GM23338 (cell line): ENCODE measurements around the gene COPZ1. TPM values are rescaled to one million over a fixed set of nuclear protein-coding genes. Genes with fewer than 3 reads are reported as not detected.

Experiments used
- ATAC-seq: fragments of 200-7000 bp; cut with Tn5 transposase; 3 replicates; pipeline ENCODE4 v1.9.1; 2020
- DNase-seq: peaks from one replicate; pipeline ENCODE4 v3.0.0-alpha.2; 2015; ENCODE audit warnings: low spot score
- H2AFZ ChIP-seq: fragments of 200-600 bp; sonication (generic); 2 replicates; pipeline ENCODE4 v1.8.0; 2016; ENCODE audit warnings: antibody characterized with exemption, mild to moderate bottlenecking, moderate library complexity
- H3F3A ChIP-seq: fragments of 200-600 bp; sonication (generic); replicated peaks from 2 replicates; pipeline ENCODE4 v1.8.0; 2017; ENCODE audit warnings: antibody characterized with exemption, mixed run types, low read depth
- H3K27ac ChIP-seq: fragments of 200-600 bp; sonication (generic); 2 replicates; pipeline ENCODE4 v1.6.1; 2016; ENCODE audit warnings: low read depth
- H3K27me3 ChIP-seq: fragments of 200-600 bp; sonication (generic); 2 replicates; pipeline ENCODE4 v1.8.0; 2016; ENCODE audit warnings: mild to moderate bottlenecking, mixed run types, moderate library complexity; ENCODE audit not compliant: insufficient read depth
- H3K36me3 ChIP-seq: fragments of 200-600 bp; sonication (generic); 2 replicates; pipeline ENCODE4 v1.8.0; 2016; ENCODE audit warnings: mild to moderate bottlenecking; ENCODE audit not compliant: insufficient read depth
- H3K4me1 ChIP-seq: fragments of 200-600 bp; sonication (generic); 2 replicates; pipeline ENCODE4 v1.8.0; 2016; ENCODE audit warnings: mild to moderate bottlenecking, moderate library complexity; ENCODE audit not compliant: insufficient read depth
- H3K4me2 ChIP-seq: fragments of 200-600 bp; sonication (generic); 2 replicates; pipeline ENCODE4 v1.7.1; 2017; ENCODE audit warnings: mixed run types
- H3K4me3 ChIP-seq: fragments of 200-600 bp; sonication (generic); 2 replicates; pipeline ENCODE4 v1.6.1; 2016; ENCODE audit warnings: mixed run types
- H3K79me2 ChIP-seq: fragments of 200-600 bp; sonication (generic); replicated peaks from 2 replicates; pipeline ENCODE4 v1.8.0; 2017; ENCODE audit warnings: mild to moderate bottlenecking; ENCODE audit not compliant: insufficient read depth
- H3K9me2 ChIP-seq: fragments of 200-600 bp; sonication (generic); 2 replicates; pipeline ENCODE4 v1.8.0; 2017; ENCODE audit not compliant: insufficient read depth
- H4K20me1 ChIP-seq: fragments of 200-600 bp; sonication (generic); replicated peaks from 2 replicates; pipeline ENCODE4 v1.8.0; 2017; ENCODE audit warnings: mild to moderate bottlenecking; ENCODE audit not compliant: insufficient read depth
- H3K27ac Mint-ChIP-seq: 2 replicates; pipeline ENCODE4 v1.8.0; 2020; ENCODE audit warnings: inconsistent platforms, mild to moderate bottlenecking, moderate library complexity, mixed read lengths
- H3K27me3 Mint-ChIP-seq: 3 replicates; pipeline ENCODE4 v1.8.0; 2022; ENCODE audit warnings: low read depth, mild to moderate bottlenecking, moderate library complexity, mixed read lengths, inconsistent platforms; ENCODE audit not compliant: insufficient read depth, poor library complexity
- H3K36me3 Mint-ChIP-seq: 3 replicates; pipeline ENCODE4 v1.8.0; 2021; ENCODE audit warnings: low read depth, mild to moderate bottlenecking, inconsistent platforms, moderate library complexity, mixed read lengths
- H3K4me1 Mint-ChIP-seq: 3 replicates; pipeline ENCODE4 v1.8.0; 2020; ENCODE audit warnings: mild to moderate bottlenecking, inconsistent platforms, mixed read lengths
- H3K4me3 Mint-ChIP-seq: 3 replicates; pipeline ENCODE4 v1.8.0; 2021; ENCODE audit warnings: moderate library complexity, mild to moderate bottlenecking, inconsistent platforms, mixed read lengths
- H3K9me3 Mint-ChIP-seq: 3 replicates; pipeline ENCODE4 v1.8.0; 2020; ENCODE audit warnings: moderate library complexity, mild to moderate bottlenecking, inconsistent platforms, mixed read lengths
- CREB1 ChIP-seq: fragments of 250-450 bp; sonication (Bioruptor Pico); IDR thresholded peaks from 2 replicates; pipeline ENCODE4 v1.5.0; 2020; ENCODE audit warnings: low read depth, mild to moderate bottlenecking, moderate library complexity
- CTCF ChIP-seq, 2 experiments: fragments of 200-600 bp in 1 of 2; sonication (generic) in 1 of 2; conservative IDR thresholded peaks; 2 replicates each; pipeline versions ENCODE4 v1.5.1 to v1.6.1; 2016 to 2017; ENCODE audit warnings: antibody characterized with exemption in 2 of 2, low read depth in 2 of 2, mild to moderate bottlenecking in 2 of 2, moderate library complexity in 1 of 2
- ETS1 ChIP-seq: IDR thresholded peaks from 2 replicates; pipeline ENCODE4 v1.6.1; 2016; ENCODE audit warnings: antibody characterized with exemption
- EZH2 ChIP-seq: fragments of 200-600 bp; sonication (generic); IDR thresholded peaks from one replicate; pipeline ENCODE4 v1.8.0; 2017; ENCODE audit warnings: antibody characterized with exemption, mild to moderate bottlenecking, low read depth; ENCODE audit not compliant: unreplicated experiment
- EZH2phosphoT487 ChIP-seq: fragments of 200-600 bp; sonication (generic); IDR thresholded peaks from one replicate; pipeline ENCODE4 v1.8.1; 2018; ENCODE audit warnings: antibody characterized with exemption; ENCODE audit not compliant: unreplicated experiment
- JUNB ChIP-seq: IDR thresholded peaks from one replicate; pipeline ENCODE4 v1.6.1; 2016; ENCODE audit warnings: antibody characterized with exemption; ENCODE audit not compliant: unreplicated experiment
- NANOG ChIP-seq: IDR thresholded peaks from 2 replicates; pipeline ENCODE4 v1.6.1; 2016; ENCODE audit warnings: antibody characterized with exemption, borderline replicate concordance
- POLR2AphosphoS5 ChIP-seq: IDR thresholded peaks from 2 replicates; pipeline ENCODE4 v1.6.1; 2016; ENCODE audit warnings: antibody characterized with exemption, low read depth
- STAT1 ChIP-seq: IDR thresholded peaks from one replicate; pipeline ENCODE4 v1.6.1; 2016; ENCODE audit warnings: antibody characterized with exemption; ENCODE audit not compliant: unreplicated experiment
- ZNF114 ChIP-seq: fragments of 250-450 bp; sonication (Bioruptor Pico); IDR thresholded peaks from 2 replicates; pipeline ENCODE4 v1.5.0; 2020; ENCODE audit warnings: mild to moderate bottlenecking, moderate library complexity
- ZNF331 ChIP-seq: fragments of 250-450 bp; sonication (Bioruptor Pico); IDR thresholded peaks from 2 replicates; pipeline ENCODE4 v1.5.0; 2020; ENCODE audit warnings: low read depth, mild to moderate bottlenecking, moderate library complexity
- ZNF462 ChIP-seq: fragments of 250-450 bp; sonication (Bioruptor Pico); IDR thresholded peaks from 2 replicates; pipeline ENCODE4 v1.5.0; 2020; ENCODE audit warnings: mild to moderate bottlenecking, moderate library complexity
- polyA plus RNA-seq: library from polyadenylated mRNA; unstranded; fragments of >200 nt; fragmentation: Nextera tagmentation; extraction: Ambion mirVana; gene quantifications from 2 replicates; pipeline ENCODE4 v1.2.1, GENCODE V29; 2016
- total RNA-seq: library from RNA; depleted of rRNA; stranded (reverse); fragments of >200 nt; shearing (Covaris generic); gene quantifications from 2 replicates; pipeline ENCODE4 v1.2.3, GENCODE V29; 2014
- TF ChIP-seq, protein P1 (sequence below): IDR thresholded peaks from one replicate; pipeline ENCODE4 v1.6.1; 2018; ENCODE audit warnings: antibody characterized with exemption; ENCODE audit not compliant: unreplicated experiment

COPZ1 gene
- total and polyA plus RNA-seq, 2 experiments from 2014 or later = 79.9 to 91.2 TPM

DNA sequence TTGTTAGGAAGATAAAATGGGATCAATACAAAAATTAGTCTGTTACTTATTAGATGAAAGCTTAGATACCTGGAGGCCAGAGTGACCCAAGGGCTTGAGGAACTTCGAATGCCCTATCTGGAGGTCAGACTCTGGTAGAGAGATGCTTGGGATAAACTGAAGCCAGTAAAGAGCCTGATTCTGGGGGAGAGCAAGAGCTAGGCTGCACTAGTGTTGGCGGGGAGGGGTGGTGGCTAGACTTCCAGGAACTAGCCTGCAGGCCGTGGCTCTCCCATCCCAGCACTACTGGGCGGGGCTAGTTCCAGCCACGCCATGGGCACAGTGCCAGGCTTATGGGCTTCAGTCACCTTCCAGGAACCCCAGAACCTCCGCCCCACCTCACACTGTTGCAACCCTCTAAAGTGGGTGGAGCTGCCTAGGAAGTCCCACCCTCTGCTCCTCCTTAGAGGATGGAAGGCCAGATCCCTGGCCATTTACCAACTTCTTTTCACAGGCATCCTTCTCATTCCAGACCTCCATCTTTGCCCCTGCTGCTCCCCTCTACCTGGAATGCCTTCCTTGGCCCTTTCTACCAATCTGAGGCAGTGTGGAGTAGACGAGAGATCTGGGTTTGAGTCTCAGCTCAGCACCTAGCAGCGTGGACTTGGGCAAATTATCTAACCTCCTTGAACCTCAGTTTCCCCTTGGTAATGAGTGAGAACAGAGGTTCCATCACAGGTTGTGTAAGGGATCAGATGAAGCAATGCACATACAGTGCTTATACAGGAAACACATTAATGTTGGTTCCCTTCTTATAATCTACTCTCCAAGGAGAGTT lies 17.8 kb upstream of the COPZ1 start:
- peak overlapping the region; percentile 52; the same call in 1 of the 2 replicates for H2AFZ ChIP-seq
- H3K4me1 Mint-ChIP-seq = peaks cover 23% of the 10 kb centered on the region
- H3K27me3 ChIP-seq = no peaks in the 10 kb centered on the region
- TF ChIP-seq JUNB (no peak), NANOG (no peak), ZNF331 (CRISPR knock-in tag) (no peak), POLR2AphosphoS5 (no peak), ETS1 (no peak), CREB1 (CRISPR knock-in tag) (no peak), EZH2phosphoT487 (no peak), STAT1 (no peak), CTCF (conservative IDR thresholded peaks at IDR 0.05; ENCODE audit: low read depth in 2 of 2) (no peak), EZH2 (no peak), ZNF462 (no peak), ZNF114 (no peak)
- TF ChIP-seq, protein P1, sequence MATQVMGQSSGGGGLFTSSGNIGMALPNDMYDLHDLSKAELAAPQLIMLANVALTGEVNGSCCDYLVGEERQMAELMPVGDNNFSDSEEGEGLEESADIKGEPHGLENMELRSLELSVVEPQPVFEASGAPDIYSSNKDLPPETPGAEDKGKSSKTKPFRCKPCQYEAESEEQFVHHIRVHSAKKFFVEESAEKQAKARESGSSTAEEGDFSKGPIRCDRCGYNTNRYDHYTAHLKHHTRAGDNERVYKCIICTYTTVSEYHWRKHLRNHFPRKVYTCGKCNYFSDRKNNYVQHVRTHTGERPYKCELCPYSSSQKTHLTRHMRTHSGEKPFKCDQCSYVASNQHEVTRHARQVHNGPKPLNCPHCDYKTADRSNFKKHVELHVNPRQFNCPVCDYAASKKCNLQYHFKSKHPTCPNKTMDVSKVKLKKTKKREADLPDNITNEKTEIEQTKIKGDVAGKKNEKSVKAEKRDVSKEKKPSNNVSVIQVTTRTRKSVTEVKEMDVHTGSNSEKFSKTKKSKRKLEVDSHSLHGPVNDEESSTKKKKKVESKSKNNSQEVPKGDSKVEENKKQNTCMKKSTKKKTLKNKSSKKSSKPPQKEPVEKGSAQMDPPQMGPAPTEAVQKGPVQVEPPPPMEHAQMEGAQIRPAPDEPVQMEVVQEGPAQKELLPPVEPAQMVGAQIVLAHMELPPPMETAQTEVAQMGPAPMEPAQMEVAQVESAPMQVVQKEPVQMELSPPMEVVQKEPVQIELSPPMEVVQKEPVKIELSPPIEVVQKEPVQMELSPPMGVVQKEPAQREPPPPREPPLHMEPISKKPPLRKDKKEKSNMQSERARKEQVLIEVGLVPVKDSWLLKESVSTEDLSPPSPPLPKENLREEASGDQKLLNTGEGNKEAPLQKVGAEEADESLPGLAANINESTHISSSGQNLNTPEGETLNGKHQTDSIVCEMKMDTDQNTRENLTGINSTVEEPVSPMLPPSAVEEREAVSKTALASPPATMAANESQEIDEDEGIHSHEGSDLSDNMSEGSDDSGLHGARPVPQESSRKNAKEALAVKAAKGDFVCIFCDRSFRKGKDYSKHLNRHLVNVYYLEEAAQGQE = no peak
- no peak overlapping the region for H3K27ac Mint-ChIP-seq
- no peak overlapping the region for H3K4me3 ChIP-seq
- H3K27ac ChIP-seq = no peak overlapping the region
- H3K9me3 Mint-ChIP-seq = no peaks in the 10 kb centered on the region
- no peaks in the 10 kb centered on the region for H3K36me3 ChIP-seq
- H3F3A ChIP-seq = peaks cover 6% of the 10 kb centered on the region; the same call in 1 of the 2 replicates
- H3K79me2 ChIP-seq = no peaks in the 10 kb centered on the region
- H3K4me2 ChIP-seq = no peak overlapping the region
- ATAC-seq (peak; percentile 68), DNase-seq (peak; percentile 65)
- H3K27me3 Mint-ChIP-seq = no peaks in the 10 kb centered on the region
- no peaks in the 10 kb centered on the region for H3K9me2 ChIP-seq
- no peaks in the 10 kb centered on the region for H3K36me3 Mint-ChIP-seq
- H3K4me1 ChIP-seq = peaks cover 33% of the 10 kb centered on the region
- no peak overlapping the region; the same call in 2 of the 3 replicates for H3K4me3 Mint-ChIP-seq
- H4K20me1 ChIP-seq = no peaks in the 10 kb centered on the region
